GM19193 (cell line): ENCODE data around the gene RRP1B.

Experiments
- POLR2A ChIP-seq: IDR thresholded peaks from 4 replicates; pipeline ENCODE4 v1.6.1; 2011; ENCODE audit not compliant: insufficient read depth, insufficient read length; ENCODE audit errors: extremely low read depth

The RRP1B gene

DNA sequence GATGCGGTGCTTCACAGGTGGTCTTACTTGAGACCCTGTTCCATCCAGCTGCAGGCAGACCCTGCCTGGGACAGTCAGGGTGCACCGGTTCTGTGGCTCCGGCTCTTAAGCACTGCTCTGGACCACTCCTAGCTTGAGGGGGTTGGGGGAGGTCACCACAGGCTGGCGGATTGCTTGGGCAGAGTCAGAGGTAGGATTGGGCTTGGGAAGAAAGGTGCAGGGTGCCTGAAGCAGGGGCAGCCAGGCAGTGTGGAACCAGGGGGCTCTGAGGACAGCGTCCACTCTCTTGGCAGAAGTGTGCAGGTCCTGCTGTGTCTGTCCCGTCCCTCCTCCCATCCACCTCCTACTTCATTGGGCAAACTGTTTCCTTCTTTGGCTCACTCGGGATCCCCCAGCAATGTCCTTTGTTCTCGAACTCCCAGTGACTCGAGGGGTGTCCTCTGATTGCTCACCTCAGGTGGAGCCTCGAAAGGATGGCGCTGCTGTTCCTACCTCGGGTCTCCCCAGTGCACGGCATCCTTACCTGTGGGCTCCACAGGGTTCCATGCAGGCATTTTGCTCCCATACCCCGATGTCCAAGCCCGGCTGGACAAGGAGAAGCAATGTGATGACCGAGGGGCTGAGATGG, 61.3 kb downstream of the RRP1B start:
- no peak for TF ChIP-seq POLR2A

DNA sequence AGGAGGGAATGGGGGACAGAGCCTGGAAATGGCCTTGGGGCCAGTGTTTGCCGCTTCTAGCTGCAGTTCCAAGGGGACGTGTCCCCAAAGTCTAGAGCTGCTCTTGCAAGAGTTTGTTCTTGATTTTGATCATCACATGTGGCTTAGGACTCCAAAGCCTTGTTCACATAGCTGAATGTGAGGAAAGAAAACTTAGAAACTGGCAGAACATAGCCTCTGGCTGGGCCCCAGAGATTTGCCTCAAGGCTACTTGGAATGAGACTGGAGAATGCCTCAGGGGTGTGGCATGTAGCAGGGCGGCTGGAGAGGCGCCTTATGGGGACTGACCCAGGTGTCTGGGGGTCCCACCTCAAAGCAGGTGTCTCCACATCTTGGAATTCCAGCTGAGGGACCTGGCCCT, 61.8 kb downstream of the RRP1B start:
- TF ChIP-seq POLR2A = no peak

DNA sequence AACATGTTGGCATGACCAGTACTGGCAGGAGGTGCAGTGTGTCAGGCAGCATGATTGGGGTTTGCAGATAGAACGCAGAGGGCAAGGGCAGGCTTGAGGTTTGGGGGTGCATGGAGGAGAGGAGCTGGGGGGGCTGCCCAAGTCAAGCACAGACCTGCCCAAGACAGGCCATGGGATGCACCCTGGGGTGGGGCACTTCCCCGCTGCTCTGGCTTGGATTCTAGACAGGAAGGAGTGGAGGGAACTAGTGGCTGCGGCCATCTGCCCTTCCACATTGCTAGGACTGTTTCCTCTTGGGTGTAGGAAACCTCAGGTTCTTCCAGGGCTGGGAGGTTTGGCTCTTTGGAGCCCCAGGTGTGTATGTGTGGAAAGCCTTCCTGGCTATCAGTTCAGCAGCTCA, 62.6 kb downstream of the RRP1B start:
- no peak for TF ChIP-seq POLR2A

DNA sequence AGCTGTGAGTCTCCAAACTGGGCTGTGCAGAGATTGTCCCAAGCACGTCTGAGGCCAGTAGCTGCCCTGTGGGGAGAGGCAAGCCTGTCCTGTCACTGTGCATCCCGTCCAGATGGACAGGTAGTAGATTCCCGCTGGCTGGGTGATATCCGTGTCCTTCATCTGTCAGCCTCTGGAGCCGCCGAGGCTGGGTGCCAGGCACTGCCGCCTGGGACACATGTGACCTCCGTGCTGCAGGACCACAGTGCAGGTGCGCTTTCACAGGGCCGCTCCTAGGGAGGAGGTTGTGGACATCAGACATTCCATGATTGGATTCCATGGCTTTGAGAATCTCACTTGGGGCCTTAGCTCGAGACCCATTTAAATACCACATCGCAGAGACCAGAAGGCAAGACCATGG, 64.3 kb downstream of the RRP1B start:
- no peak for TF ChIP-seq POLR2A

DNA sequence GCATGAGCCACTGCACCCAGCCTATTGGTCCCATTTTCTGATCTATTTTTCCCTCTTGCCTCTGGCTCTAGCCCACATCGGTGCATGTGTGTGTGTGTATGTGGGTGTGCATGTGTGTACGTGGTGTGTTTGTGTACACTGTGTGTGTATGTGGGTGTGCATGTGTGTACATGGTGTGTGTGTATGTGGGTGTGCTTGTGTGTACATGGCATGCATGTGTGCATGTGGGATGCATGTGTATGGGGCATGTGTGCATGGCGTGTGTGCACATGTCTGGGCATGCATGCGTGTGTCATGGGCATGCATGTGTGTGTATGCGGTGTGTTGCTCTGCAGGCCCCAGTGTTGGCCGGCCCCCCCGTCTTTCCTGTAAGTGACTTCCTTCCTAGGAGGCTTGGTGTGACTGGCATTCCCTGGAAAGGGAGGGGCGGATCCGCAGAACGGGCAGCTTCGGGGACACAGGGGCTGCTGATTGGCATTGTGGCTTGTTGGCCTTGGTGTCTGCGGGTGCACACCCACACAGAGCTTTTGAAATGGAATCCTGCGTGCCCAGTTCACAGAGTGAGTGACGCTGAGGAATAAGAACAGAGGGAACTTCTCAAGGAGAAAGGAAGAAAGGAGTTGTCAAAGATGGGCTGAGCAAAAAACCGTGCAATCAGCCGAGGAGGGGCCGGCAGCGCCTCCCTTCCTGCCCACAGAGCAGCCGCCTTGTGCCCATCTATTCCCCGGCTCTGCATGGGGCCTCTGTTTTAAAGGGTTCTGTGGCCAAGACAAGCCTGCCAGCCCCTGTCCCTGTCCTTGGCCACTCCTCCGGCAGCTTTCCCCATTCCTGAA, 67.5 kb downstream of the RRP1B start:
- TF ChIP-seq POLR2A = no peak

DNA sequence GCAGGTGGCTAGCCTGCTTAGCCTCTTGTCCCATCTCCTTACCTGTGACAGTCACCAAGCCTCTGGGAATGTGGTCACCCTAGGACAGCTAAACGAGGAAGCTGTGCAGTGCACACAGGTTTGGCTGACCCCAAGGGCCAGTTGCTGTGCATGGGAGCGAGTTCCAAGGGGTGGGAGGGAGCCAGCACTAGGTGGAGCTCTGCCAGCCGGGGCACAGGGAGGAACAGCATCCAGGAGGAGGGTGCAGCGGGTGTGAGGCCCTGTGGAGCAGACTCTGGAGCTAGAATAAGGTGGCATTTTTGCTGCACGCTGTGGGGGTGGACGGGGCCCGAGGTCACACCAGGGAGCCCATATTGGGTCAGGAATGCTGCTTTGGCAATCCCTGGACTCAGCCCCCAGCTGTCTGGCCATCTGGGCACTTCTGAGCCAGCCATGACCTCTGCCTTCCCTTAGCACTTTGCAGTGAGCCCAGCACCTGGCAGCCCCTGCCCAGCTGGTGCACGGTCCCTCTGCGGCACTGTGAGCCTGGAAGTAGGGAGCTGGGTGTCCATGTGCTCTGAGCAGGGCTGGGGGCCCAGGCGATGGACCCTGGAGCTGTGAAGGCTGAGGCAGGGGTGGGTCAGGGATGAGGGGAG, 68.3 kb downstream of the RRP1B start:
- TF ChIP-seq POLR2A = no peak

DNA sequence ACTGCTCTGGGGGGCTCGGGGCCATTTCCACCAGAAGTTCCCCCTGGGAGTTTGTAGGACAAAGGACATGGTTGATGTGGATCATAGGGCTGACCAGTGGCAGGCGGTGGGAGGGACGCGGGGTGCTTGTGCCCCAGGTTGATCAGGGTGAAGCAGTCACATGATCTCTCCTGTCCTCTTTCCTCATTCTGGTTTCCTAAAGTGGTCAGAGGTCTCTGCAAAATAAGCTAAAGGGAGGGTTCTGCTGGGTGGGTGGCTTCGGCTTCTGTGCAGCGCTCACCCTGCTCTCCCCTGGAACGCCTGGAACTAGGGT, 68.8 kb downstream of the RRP1B start:
- TF ChIP-seq POLR2A = no peak

DNA sequence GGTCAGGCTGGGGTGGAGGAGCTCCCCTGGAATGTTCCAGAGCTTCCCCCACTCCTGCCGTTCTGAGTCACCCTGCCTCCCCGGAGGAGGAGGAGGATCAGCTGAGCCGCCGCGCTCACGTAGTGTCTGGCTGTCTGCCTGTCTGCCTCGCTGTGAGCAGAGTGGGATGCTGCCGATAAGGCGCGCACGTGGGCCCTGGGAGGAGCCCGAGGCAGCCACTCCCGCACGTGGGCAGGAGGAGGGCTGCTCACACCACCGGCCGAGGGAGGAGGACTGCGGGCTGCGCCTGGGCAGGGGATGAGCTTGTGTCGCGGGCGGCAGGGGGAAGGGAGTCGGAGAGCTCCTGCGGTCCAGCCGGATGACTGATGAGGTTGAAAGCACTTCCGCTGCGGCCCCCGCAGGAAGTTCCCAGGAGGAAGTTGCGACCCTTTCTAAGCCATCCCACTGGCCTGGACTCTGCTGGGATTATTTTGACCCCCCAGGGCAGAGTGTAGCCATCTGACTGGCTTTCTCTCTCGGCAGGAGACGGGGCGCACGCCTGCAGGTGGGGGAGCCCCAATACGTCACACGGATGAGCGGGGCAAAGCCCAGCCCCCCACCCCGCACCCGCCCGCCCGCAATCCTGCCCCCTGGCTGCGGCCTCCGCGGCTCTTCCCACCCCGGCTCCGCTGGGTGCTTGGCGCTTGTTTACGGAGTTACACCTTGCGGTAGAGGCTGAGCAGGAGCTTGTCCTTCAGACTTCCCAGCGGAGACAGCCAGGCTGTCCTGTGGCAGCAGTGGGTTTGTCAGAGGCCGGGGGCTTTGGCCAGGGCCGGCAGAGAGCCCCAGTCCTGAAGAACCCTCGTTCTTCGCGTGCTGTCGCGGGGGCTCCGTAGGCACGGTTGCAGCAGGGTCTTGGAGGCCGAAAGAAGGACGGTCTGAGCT, 69.4 kb downstream of the RRP1B start:
- peak; percentile 59 for TF ChIP-seq POLR2A

DNA sequence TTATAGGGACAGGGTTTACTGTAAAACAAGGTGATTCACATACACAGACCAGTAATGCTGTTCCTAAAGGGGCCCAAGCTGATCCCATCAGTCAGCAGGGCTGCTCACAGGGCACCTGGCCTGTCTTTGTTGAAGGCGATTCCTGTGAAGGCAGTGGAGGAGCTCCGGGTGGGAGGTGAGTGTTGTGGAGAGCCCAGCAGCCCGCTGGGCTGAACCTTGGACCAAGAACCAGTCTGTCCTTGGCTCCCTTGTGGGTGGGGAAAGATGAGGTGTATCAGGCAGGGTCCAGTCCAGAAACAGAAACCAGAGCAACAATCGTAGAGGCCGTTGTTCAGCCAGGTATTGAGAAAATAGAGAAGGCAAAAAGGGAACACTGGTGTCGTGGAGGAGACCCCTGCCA, 72.1 kb downstream of the RRP1B start:
- TF ChIP-seq POLR2A = no peak

DNA sequence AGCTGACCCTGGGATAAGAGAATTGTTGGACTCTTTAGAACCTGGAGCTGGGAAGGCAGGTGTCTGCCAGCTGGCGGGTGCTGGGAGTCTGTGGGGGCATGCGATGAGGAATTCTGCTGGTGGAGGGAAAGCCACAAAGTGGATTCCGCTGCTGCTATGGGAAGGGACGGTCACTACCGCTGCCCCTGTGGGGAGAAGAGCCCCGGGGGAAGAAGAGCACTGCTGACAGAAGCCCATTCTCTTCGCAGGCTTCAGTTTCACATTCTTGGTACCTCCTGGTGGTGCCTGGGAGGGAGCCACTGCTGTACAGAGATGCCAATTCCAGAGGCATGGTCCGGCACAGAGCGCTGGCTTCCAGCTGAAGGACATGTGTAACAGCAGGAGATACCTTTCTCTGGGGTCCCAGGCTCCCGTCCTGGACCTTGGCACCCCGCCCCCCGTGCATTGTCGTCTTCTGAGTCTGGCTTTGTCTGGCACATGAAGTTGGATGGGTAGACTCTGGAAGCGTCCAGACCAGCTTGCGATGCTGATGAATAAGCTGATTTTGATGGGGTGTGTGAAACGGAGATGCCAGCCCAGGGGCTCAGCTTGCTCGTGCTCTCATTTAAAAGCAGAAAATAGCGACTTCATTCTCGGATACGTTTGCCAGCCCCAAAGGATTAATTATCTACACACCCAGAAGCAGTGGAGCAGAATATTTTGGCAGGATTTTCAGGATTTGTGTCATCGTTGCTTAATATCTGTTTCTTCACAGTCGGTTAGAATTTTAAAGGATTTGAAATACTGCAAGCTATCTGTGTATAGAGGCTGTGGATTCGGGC, 72.7 kb downstream of the RRP1B start:
- no peak for TF ChIP-seq POLR2A

DNA sequence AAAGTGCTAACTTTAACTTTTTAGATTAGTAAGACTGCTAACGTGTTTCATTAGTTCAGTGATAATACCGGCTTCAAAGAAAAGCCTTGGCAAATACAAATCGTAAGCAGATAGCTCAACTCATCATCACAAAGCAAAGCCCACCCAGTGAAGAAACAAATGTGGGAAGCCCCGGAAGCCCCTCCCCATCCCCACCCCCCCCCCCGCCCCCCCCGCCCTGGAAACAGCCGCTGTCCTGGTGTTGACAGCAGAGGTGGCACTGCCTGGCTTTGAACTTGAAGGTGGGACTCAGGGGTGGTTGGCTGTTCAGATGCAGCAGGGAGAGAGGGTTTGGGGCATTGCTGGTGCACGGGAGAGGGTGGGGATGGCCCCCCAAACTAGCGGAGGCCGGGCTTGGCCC, 73.7 kb downstream of the RRP1B start:
- no peak for TF ChIP-seq POLR2A

DNA sequence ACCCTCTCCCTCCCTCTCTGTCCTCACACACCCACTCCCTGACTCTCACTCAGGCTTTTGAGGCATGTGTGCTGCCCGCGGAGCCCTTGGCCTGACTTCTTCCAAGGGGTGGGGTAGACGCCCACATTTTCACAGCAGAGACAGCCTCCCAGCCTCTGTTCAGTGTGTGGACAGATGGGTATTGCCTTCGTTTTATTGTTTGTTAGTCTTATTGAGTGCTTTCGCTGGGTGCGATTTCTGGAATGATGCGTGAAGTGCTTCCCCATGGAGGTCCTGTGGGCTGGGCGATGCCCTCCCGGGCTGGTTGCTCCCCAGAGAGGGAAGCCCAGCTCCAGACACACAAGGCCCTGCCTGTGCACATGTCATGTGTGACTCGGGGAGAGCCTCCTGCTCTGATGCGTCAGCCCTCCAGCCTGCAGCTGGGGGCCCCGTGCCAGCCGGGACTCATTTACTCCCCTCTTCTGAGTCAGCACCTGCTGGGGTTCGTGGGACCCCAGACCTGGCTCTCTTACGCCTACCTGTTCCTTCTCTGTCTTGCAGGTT, 74.2 kb downstream of the RRP1B start:
- no peak for TF ChIP-seq POLR2A

DNA sequence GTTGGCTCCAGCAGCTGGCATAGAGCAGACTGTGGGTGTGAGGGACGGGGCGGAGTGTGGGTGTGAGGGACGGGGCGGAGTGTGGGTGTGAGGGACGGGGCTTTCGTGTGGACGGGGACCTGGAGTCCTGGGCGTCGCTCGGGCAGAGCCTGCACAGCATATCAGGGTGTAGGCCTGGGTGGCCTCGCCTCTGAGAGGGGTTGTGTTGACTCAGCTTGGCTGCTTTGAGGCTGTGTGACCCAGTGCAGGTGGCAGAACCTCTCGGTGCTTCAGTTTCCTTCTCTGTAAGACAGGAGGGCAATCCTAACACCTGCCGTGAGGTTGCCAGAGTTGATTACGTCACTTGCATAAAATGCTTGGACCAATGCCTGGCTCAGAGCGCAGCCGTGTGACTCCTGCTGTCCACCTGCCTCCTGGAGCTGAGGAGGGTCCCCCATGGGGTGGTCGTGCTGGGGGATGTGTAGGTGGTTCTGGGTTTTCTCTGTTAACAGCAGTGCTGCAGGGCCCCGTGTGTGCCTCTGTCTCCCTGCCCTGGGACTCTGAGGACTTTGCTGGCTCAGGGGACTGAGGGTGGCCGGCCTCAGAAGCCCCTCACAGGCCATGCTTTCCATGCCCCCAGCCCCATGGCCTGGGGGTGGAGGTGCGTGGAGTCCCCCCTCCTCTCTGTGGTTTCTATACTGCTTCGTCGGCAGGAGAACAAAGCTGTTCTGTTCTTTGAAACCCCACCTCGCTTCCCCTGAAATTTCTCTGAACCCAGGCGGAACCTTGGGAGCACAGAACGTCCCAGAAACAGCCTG, 75.0 kb downstream of the RRP1B start:
- no peak for TF ChIP-seq POLR2A

DNA sequence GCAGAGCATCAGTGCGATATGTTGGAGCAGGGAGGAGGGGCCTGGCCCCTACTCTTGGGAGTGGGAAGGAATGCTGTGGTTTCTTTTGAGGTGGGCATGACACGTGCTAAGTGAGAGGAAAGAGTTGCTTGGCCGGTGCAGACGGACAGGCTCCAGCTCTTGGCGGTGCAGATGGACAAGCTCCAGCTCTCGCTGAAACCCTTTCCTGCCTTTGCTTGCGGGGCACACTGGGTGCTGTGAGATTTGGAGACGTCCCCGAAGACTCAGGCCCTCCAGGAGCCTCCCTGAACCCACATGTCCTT, 75.5 kb downstream of the RRP1B start:
- TF ChIP-seq POLR2A = no peak
